H7 (cell line): ENCODE measurements around the gene GRID2. TPM values are rescaled to one million over a fixed set of nuclear protein-coding genes. Genes with fewer than 3 reads are reported as not detected.
A peak's percentile ranks its signal among the peaks of the same experiment; 100 is the strongest.
"Not testable (repeated sequence)": the region's sequence is repeated elsewhere in the genome, so short reads cannot be mapped to it uniquely, and the experiment has no call there.

Experiments
- DNase-seq: peaks from one replicate; pipeline ENCODE4 v3.0.0; 2012
- H3K27me3 ChIP-seq: 2 replicates; pipeline ENCODE4 v1.6.0; 2011; ENCODE audit warnings: mild to moderate bottlenecking, low read length; ENCODE audit not compliant: control insufficient read depth, insufficient read depth
- H3K36me3 ChIP-seq: replicated peaks from 2 replicates; pipeline ENCODE4 v1.5.1; 2011; ENCODE audit warnings: low read length; ENCODE audit not compliant: control insufficient read depth, insufficient read depth
- H3K4me3 ChIP-seq: 2 replicates; pipeline ENCODE4 v1.5.1; 2011; ENCODE audit warnings: low read depth, mild to moderate bottlenecking, control low read depth, low read length, moderate library complexity; ENCODE audit not compliant: insufficient read depth
- total RNA-seq: library from RNA; depleted of rRNA; stranded (reverse); fragments of >200 nt; shearing (Covaris generic); gene quantifications from 2 replicates; pipeline ENCODE4 v1.2.3, GENCODE V29; 2014

GRID2 gene
- total RNA-seq, 1 experiment from 2014 or later = 19.1 TPM

- no peaks in the 10 kb centered on the region for H3K36me3 ChIP-seq
- DNase-seq = no peak
- no peaks in the 10 kb centered on the region for H3K27me3 ChIP-seq
Observed at GRCh38 chr4:93635943-93636342, 1332.2 kb downstream of the GRID2 start.

GRCh38 chr4:93645120-93645519 lies 1341.4 kb downstream of the GRID2 start:
- Histone ChIP-seq H3K4me3 (no peak overlapping the region), H3K27me3 (no peaks in the 10 kb centered on the region), H3K36me3 (no peaks in the 10 kb centered on the region)
- no peak for DNase-seq

More at GRCh38 chr4:93635943-93636342, 1332.2 kb downstream of the GRID2 start:
- no peak overlapping the region for H3K4me3 ChIP-seq

DNA sequence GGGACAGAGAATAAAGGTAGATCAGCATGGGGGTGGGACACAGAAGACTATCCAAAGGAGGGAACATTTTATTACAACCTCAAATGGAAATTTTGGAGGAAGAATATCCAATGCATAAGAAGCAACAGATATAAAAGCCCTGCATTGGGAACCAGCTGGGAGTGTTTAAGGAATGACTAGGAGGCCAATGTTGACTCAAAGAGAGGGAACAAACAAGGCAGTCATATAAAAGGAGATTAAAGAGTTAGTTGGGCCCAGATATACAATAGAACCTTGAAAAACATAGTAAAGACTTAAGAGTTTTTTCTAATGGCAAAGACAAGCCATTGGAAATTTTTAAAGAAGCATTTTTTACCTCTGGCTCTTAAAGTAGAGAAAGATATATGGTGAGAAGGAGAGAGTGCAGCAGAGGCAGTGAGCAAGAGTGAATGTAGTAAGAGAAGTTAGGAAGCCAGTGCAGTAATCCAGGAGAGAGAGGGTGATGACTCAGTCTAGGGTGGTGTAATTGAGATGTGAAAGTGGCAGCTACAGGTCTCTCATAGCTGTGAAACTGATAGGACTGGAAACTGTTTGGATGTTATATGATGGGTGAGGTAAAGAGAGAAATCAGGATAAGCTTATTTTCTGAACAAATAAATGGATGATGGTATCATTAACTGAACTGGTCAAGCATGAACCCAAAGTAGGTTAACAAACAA lies 1342.6 kb downstream of the GRID2 start:
- DNase-seq = no peak
- Histone ChIP-seq H3K27me3 (no peaks in the 10 kb centered on the region), H3K4me3 (no peak overlapping the region), H3K36me3 (no peaks in the 10 kb centered on the region)

- Histone ChIP-seq H3K4me3 (no peak overlapping the region), H3K27me3 (no peaks in the 10 kb centered on the region), H3K36me3 (no peaks in the 10 kb centered on the region)
- DNase-seq = no peak
Observed at GRCh38 chr4:93648258-93648657, 1344.5 kb downstream of the GRID2 start.

DNA sequence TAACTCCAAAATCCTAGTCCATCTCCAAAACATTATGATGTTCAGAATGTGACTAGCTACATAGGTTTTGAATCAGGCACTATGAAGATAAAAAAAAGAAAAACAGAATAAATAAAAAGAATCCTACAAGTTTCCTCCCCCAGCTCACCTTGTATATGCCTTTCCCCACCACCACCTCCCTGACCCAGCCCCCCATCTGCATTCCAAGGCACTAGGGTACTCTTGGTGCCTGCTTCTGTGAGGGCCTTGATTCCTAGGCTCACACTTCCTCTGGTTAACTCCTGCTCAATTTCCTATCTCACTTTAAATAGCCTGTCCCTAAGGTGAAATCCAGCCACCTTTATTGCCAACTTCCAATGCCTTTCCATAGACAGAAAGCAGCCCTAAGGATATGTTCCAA lies 1346.1 kb downstream of the GRID2 start:
- Histone ChIP-seq H3K36me3 (no peaks in the 10 kb centered on the region), H3K27me3 (no peaks in the 10 kb centered on the region), H3K4me3 (no peak overlapping the region)
- peak; percentile 48 for DNase-seq

DNA sequence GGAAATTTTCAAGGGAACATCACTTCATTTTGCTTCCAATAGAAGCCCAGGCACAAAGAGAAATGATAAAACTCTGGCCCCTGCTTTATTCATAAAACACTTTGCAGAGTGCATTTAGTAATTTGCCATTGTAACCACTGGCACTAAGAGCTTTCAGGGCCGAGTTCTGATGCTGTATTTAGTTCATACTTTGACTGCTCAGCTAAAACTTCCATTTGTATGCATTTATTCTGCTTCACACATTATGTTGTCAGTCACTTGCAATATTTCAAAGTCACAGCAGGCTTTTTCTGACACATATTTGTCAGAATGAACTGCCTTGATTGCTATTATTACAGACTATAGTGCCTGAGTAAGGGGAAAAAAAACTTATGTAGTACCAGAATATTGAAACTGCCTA lies 1350.4 kb downstream of the GRID2 start:
- H3K36me3 ChIP-seq = no peaks in the 10 kb centered on the region
- no peaks in the 10 kb centered on the region for H3K27me3 ChIP-seq
- DNase-seq = no peak
- H3K4me3 ChIP-seq = no peak overlapping the region

DNA sequence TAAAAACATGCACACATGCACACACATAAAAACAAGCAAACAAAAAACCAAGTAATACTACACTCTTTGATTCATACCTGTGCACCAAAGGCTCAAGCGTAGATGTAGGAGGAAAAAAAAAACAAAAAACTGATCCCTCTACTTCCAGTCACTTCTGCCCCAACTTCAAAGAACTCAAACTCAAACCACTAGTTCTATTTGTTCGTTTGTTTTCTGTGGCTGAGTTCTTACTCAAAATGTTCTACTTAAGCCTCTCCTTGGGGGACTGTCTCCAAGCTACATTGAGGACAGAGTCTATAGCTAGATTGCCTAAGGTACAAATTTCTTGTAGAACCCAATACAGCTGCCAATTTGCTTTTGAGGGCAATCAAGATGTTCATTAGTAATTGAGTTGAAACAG lies 1353.8 kb downstream of the GRID2 start:
- no peak for DNase-seq
- H3K36me3 ChIP-seq = no peaks in the 10 kb centered on the region
- H3K4me3 ChIP-seq = no peak overlapping the region
- H3K27me3 ChIP-seq = no peaks in the 10 kb centered on the region

DNA sequence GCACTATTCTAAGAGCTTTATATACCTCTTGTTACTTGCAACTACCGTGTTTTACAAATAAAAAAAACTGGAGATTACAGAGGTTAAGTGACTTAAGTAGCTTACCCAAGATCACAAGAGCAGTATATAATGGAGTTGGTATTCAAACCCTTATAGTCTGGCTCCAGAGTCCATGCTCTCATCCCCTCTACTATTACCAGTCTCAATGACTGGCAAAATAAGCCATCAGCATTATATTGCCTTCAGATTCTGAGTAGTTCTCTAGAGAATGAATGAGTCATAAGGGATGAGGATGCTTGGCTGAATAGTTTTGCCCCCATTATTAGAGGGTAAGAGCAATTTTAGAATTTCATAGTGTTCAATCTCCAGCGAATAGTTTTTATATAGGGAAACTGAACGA lies 1354.7 kb downstream of the GRID2 start:
- H3K36me3 ChIP-seq = no peaks in the 10 kb centered on the region
- no peak for DNase-seq

GRCh38 chr4:93659629-93660028 lies 1355.9 kb downstream of the GRID2 start:
- DNase-seq = no peak
- H3K36me3 ChIP-seq = no peaks in the 10 kb centered on the region
- H3K27me3 ChIP-seq = no peaks in the 10 kb centered on the region

More for the DNA sequence above, 1354.7 kb downstream of the GRID2 start:
- H3K4me3 ChIP-seq = no peak overlapping the region
- no peaks in the 10 kb centered on the region for H3K27me3 ChIP-seq

GRCh38 chr4:93660036-93660435 lies 1356.3 kb downstream of the GRID2 start:
- no peak for DNase-seq
- Histone ChIP-seq H3K36me3 (no peaks in the 10 kb centered on the region), H3K27me3 (no peaks in the 10 kb centered on the region), H3K4me3 (no peak overlapping the region)

More at GRCh38 chr4:93659629-93660028, 1355.9 kb downstream of the GRID2 start:
- no peak overlapping the region for H3K4me3 ChIP-seq

- Histone ChIP-seq H3K36me3 (no peaks in the 10 kb centered on the region), H3K4me3 (no peak overlapping the region), H3K27me3 (no peaks in the 10 kb centered on the region)
- DNase-seq = peak; percentile 10
Observed at GRCh38 chr4:93670434-93670833, 1366.7 kb downstream of the GRID2 start.

DNA sequence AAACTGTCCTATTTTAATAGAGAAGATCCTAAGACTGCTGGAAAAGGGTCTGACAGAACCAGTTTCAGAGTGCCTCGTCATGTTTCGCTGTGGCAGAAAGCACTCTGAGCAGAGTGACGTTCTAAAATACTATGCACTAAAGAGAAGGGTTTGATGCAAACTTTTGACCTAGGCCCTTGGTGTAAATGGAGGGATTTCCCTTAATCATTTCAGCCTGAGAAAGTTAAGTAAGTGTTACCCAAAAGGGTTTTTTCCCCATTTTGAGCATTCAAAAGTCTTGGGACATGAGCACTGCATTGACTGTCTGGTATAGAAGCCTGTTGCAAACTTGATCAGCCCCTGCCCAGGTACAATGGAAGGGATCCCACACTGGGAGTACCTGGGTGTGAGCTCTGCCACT lies 1367.3 kb downstream of the GRID2 start:
- no peak for DNase-seq
- Histone ChIP-seq H3K27me3 (no peaks in the 10 kb centered on the region), H3K36me3 (no peaks in the 10 kb centered on the region), H3K4me3 (no peak overlapping the region)

- DNase-seq, H3K36me3 ChIP-seq, H3K27me3 ChIP-seq, H3K4me3 ChIP-seq: not testable (repeated sequence)
Observed at GRCh38 chr4:93676937-93677336, 1373.2 kb downstream of the GRID2 start.

GRCh38 chr4:93684571-93684970 lies 1380.8 kb downstream of the GRID2 start:
- no peak for DNase-seq
- Histone ChIP-seq H3K36me3 (no peaks in the 10 kb centered on the region), H3K27me3 (no peaks in the 10 kb centered on the region), H3K4me3 (no peak overlapping the region)

DNA sequence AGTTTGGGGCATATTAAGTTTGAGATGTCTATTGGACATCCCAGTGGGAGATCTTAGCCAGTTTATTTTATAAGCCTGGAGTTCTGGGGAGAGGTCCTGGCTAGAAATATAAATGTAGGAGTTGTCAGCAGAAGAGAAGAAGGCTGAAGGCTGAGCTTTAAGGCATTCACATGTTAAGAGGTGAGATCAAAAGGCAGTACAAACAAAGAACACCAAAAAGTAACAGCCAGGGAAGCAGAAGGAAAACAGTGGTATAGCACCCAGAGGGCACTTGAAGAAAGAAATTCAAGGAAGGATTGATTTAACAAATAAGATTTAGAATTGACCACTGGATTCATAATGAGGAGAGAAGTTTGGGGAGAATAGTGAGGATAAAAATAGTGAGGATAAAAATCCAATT lies 1383.5 kb downstream of the GRID2 start:
- Histone ChIP-seq H3K4me3 (no peak overlapping the region), H3K27me3 (no peaks in the 10 kb centered on the region), H3K36me3 (no peaks in the 10 kb centered on the region)
- peak; percentile 10 for DNase-seq

GRCh38 chr4:93688978-93689377 lies 1385.2 kb downstream of the GRID2 start:
- no peak overlapping the region for H3K4me3 ChIP-seq
- no peak for DNase-seq
- H3K36me3 ChIP-seq = no peaks in the 10 kb centered on the region
- no peaks in the 10 kb centered on the region for H3K27me3 ChIP-seq
